ENCODE results near the gene ITPA. TPM values are rescaled to one million over a fixed set of nuclear protein-coding genes. Genes with fewer than 3 reads are reported as not detected.

Gene ITPA
- total RNA-seq, 1 experiment from 2014 or later: 69.2 TPM

DNA sequence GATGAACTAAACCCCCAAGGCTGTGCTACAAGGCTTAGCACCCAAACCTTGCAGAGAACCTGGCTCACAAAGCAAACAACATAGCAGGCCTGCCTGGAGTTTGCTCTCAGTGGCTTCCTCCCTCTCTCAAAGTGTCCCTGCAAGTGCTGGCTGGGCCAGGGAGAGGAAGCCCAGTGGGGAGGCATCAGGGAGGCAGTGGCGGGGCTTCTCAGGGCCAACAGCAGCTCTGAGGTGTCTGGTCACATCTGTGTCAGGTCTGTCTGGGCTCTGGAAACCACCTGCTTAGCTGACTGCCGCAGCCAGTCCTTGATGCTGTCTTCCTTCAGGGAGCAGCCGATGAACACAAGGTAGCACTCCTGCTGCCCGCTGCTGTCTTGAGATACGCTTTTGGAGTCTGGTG is 46.4 kb downstream of the ITPA start:
- ChIA-PET POLR2A (ENCODE audit: unreplicated experiment) (no interaction called here), CTCF (interaction anchor here (0.5 to 0.6 kb wide), 2 partner anchors 37 to 103 kb away, joined by 3 to 4 read pairs; no protein-coding TSS in a partner anchor)
- no peak overlapping the region for H3K27ac ChIP-seq
- no peak for TF ChIP-seq CTCF (conservative IDR thresholded peaks at IDR 0.05)
- no peak for TF ChIP-seq EZH2 (IDR thresholded peaks at IDR 0.05; ENCODE audit: low read depth)
- BruUV-seq (replicated peaks): no TSS peak
- no peaks in the 10 kb centered on the region for H3K4me1 ChIP-seq (replicated peaks; ENCODE audit: insufficient read depth)
- no peak for DNase-seq
- no peak overlapping the region for H3K4me3 ChIP-seq
- no peak overlapping the region for H3K4me2 ChIP-seq
- no peaks in the 10 kb centered on the region for H4K20me1 ChIP-seq (ENCODE audit: insufficient read depth)
- intact Hi-C loops (cut with micrococcal nuclease; ENCODE audit: unreplicated experiment): no loop called here
- H3K9me2 ChIP-seq (ENCODE audit: insufficient read depth): no peaks in the 10 kb centered on the region
- no peak overlapping the region for H2AFZ ChIP-seq
- no peaks in the 10 kb centered on the region for H3K36me3 ChIP-seq (ENCODE audit: low read depth)
- H3K9me3 ChIP-seq (ENCODE audit: insufficient read depth, low read depth): no peaks in the 10 kb centered on the region
- H3K79me2 ChIP-seq (ENCODE audit: low read depth): no peaks in the 10 kb centered on the region
- no peaks in the 10 kb centered on the region for H3F3A ChIP-seq (ENCODE audit: insufficient read depth, low read depth)
- no peaks in the 10 kb centered on the region for H3K27me3 ChIP-seq (ENCODE audit: insufficient read depth, low read depth)

- no peaks in the 10 kb centered on the region for H3K9me3 ChIP-seq (ENCODE audit: insufficient read depth, low read depth)
- no peak overlapping the region for H3K4me2 ChIP-seq
- ChIA-PET CTCF (interaction anchor here (0.6 kb wide), 1 partner anchor 870 kb away, joined by 4 read pairs; no protein-coding TSS in a partner anchor), POLR2A (ENCODE audit: unreplicated experiment) (no interaction called here)
- no peaks in the 10 kb centered on the region for H4K20me1 ChIP-seq (ENCODE audit: insufficient read depth)
- no peaks in the 10 kb centered on the region for H3K36me3 ChIP-seq (ENCODE audit: low read depth)
- no peak overlapping the region for H3K4me3 ChIP-seq
- no peaks in the 10 kb centered on the region for H3K4me1 ChIP-seq (replicated peaks; ENCODE audit: insufficient read depth)
- H3K79me2 ChIP-seq (ENCODE audit: low read depth): no peaks in the 10 kb centered on the region
- BruUV-seq (replicated peaks): no TSS peak
- no peak for DNase-seq
- no peak overlapping the region for H3K27ac ChIP-seq
- no peak overlapping the region for H2AFZ ChIP-seq
- no peaks in the 10 kb centered on the region for H3K27me3 ChIP-seq (ENCODE audit: insufficient read depth, low read depth)
- no peaks in the 10 kb centered on the region for H3F3A ChIP-seq (ENCODE audit: insufficient read depth, low read depth)
- intact Hi-C loops (cut with micrococcal nuclease; ENCODE audit: unreplicated experiment): no loop called here
- no peak for TF ChIP-seq EZH2 (IDR thresholded peaks at IDR 0.05; ENCODE audit: low read depth)
- no peak for TF ChIP-seq CTCF (conservative IDR thresholded peaks at IDR 0.05)
- no peaks in the 10 kb centered on the region for H3K9me2 ChIP-seq (ENCODE audit: insufficient read depth)
These were observed 49.1 kb downstream of the ITPA start for GRCh38 chr20:3258429-3258828.

GRCh38 chr20:3262566-3262965 is 53.3 kb downstream of the ITPA start:
- H3K9me3 ChIP-seq (ENCODE audit: insufficient read depth, low read depth): no peaks in the 10 kb centered on the region
- H3F3A ChIP-seq (ENCODE audit: insufficient read depth, low read depth): no peaks in the 10 kb centered on the region
- intact Hi-C loops (cut with micrococcal nuclease; ENCODE audit: unreplicated experiment): no loop called here
- BruUV-seq (replicated peaks): no TSS peak
- ChIA-PET POLR2A (ENCODE audit: unreplicated experiment) (interaction anchor here (0.6 kb wide), 1 partner anchor 210 kb away, joined by 4 read pairs; no protein-coding TSS in a partner anchor), CTCF (no interaction called here)
- no peaks in the 10 kb centered on the region for H4K20me1 ChIP-seq (ENCODE audit: insufficient read depth)
- DNase-seq: no peak
- H3K79me2 ChIP-seq (ENCODE audit: low read depth): no peaks in the 10 kb centered on the region
- H3K9me2 ChIP-seq (ENCODE audit: insufficient read depth): no peaks in the 10 kb centered on the region
- H3K4me3 ChIP-seq: no peak overlapping the region
- no peak for TF ChIP-seq EZH2 (IDR thresholded peaks at IDR 0.05; ENCODE audit: low read depth)
- no peak for TF ChIP-seq CTCF (conservative IDR thresholded peaks at IDR 0.05)
- no peaks in the 10 kb centered on the region for H3K36me3 ChIP-seq (ENCODE audit: low read depth)
- no peaks in the 10 kb centered on the region for H3K4me1 ChIP-seq (replicated peaks; ENCODE audit: insufficient read depth)
- no peak overlapping the region for H3K4me2 ChIP-seq
- H3K27ac ChIP-seq: no peak overlapping the region
- H3K27me3 ChIP-seq (ENCODE audit: insufficient read depth, low read depth): no peaks in the 10 kb centered on the region
- no peak overlapping the region for H2AFZ ChIP-seq

Data from PC-9 (cell line).